ENCODE data around the gene FOXN3.

The FOXN3 gene

DNA sequence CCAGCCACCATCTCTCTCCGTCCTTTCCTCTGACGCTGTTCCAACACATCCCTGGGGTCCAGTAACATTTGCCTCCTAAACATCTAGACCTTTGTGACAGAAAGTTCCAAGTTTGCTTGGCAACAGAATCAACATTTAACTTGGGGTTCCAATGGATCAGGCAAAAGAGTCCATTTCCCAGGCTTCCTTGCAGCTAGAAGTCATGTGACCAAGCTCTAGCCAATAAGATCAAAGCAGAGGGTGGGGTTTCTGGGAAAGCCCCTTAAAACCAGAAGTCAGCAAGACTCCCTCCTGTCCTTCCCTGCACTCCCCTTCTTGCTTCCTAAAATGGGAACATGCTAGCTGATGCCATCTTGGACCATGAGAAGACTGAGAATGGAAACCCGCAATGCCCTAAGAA lies 14.7 kb downstream of the FOXN3 start:
- Histone ChIP-seq H3K27me3 (replicated peaks) (no peaks in the 10 kb centered on the region), H3K27ac (no peak overlapping the region), H3K36me3 (replicated peaks) (no peaks in the 10 kb centered on the region), H3K4me3 (ENCODE audit: low read depth, low read length) (no peak overlapping the region)
- no peak for DNase-seq
- TF ChIP-seq, protein P1, sequence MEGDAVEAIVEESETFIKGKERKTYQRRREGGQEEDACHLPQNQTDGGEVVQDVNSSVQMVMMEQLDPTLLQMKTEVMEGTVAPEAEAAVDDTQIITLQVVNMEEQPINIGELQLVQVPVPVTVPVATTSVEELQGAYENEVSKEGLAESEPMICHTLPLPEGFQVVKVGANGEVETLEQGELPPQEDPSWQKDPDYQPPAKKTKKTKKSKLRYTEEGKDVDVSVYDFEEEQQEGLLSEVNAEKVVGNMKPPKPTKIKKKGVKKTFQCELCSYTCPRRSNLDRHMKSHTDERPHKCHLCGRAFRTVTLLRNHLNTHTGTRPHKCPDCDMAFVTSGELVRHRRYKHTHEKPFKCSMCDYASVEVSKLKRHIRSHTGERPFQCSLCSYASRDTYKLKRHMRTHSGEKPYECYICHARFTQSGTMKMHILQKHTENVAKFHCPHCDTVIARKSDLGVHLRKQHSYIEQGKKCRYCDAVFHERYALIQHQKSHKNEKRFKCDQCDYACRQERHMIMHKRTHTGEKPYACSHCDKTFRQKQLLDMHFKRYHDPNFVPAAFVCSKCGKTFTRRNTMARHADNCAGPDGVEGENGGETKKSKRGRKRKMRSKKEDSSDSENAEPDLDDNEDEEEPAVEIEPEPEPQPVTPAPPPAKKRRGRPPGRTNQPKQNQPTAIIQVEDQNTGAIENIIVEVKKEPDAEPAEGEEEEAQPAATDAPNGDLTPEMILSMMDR (IDR thresholded peaks at IDR 0.05; ENCODE audit: low read depth, low read length, missing control alignments): no peak
- in situ Hi-C loops (cut with HindIII; ENCODE audit: low pct_ligation_motif_present, low sequenced_read_pairs): no loop called here

DNA sequence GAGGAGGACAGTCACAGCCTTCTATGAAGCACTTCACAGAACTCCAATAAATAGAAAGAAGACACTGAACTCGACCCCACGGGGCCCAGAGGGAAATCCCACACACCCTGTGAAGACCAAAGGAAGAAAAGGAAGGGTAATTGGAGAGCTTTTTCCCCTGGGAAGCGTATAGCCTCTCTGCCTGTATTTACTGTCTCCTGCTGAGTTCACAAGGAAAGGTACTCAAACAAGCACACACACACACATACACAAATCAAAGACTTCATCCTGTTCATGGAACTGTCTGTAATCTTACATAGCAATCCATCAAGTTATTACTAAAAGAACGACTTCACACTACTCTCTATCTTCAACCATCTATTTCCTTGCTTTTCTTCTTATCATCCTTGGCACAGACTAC lies 15.3 kb downstream of the FOXN3 start:
- TF ChIP-seq, protein P1 (IDR thresholded peaks at IDR 0.05; ENCODE audit: low read depth, low read length, missing control alignments): no peak
- H3K36me3 ChIP-seq (replicated peaks): no peaks in the 10 kb centered on the region
- in situ Hi-C loops (cut with HindIII; ENCODE audit: low pct_ligation_motif_present, low sequenced_read_pairs): no loop called here
- H3K27me3 ChIP-seq (replicated peaks): no peaks in the 10 kb centered on the region
- no peak overlapping the region for H3K27ac ChIP-seq
- DNase-seq: no peak
- H3K4me3 ChIP-seq (ENCODE audit: low read depth, low read length): no peak overlapping the region

DNA sequence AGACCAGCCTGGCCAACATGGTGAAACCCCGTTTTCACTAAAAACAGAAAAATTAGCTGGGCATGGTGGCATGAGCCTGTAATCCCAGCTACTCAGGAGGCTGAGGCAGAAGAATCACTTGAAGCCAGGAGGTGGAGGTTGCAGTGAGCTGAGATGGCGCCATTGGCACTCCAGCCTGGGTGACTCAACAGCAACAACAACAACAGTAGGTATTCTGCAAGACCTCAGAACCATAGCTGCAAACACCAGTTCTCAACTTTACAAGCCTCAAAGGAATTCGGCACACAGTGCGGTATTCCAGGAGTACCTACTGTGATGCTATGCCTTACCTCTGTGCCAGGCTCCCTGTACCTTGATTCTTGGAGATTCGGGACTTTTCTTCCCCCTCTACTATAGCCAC lies 15.8 kb downstream of the FOXN3 start:
- no peak overlapping the region for H3K27ac ChIP-seq
- no peaks in the 10 kb centered on the region for H3K36me3 ChIP-seq (replicated peaks)
- DNase-seq: no peak
- H3K4me3 ChIP-seq (ENCODE audit: low read depth, low read length): no peak overlapping the region
- H3K27me3 ChIP-seq (replicated peaks): no peaks in the 10 kb centered on the region
- in situ Hi-C loops (cut with HindIII; ENCODE audit: low pct_ligation_motif_present, low sequenced_read_pairs): no loop called here
- TF ChIP-seq, protein P1 (IDR thresholded peaks at IDR 0.05; ENCODE audit: low read depth, low read length, missing control alignments): no peak

DNA sequence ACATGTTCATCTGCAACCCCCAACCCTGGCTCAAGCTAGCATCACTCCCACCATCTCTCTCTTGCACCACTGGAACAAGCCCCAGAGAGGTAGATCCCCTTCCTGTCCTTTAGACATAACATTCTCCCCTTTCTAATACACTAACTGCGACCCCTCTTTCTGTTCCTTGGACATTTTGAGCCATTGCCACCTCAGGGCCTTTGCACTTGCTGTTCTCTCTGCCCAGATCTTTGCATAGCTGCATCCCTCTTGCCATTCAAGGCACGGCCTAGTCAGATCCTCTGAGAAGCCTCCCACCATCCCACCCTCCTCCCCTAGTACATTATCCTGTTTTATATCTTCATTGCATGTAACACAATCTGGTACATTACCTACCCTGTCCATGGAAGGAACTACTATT lies 16.5 kb downstream of the FOXN3 start:
- no peaks in the 10 kb centered on the region for H3K27me3 ChIP-seq (replicated peaks)
- H3K27ac ChIP-seq: no peak overlapping the region
- no peak for DNase-seq
- no peak overlapping the region for H3K4me3 ChIP-seq (ENCODE audit: low read depth, low read length)
- no peaks in the 10 kb centered on the region for H3K36me3 ChIP-seq (replicated peaks)
- in situ Hi-C loops (cut with HindIII; ENCODE audit: low pct_ligation_motif_present, low sequenced_read_pairs): no loop called here
- TF ChIP-seq, protein P1 (IDR thresholded peaks at IDR 0.05; ENCODE audit: low read depth, low read length, missing control alignments): no peak

DNA sequence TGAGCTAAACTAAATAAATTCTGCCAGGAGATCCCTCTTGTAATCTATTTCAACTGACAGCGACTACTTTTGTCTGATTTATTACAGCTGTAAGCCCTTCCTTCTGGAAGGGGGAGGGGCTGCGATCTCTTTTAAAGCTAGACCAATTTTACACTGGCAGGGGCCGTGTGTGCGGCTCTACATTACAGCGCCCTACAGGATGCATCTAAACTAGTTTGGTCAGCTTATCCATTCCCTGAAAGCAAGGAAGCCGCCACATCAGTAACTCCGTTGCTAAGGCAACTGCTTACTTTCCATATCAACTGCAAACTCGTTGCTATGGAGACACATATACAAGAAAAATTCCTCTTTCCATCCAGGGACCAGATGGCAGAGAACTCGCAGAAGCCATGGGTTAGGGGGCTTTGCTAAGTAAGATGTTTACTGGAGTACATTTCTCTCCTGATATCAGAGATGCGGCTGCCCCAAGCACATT lies 17.4 kb downstream of the FOXN3 start:
- TF ChIP-seq, protein P1 (IDR thresholded peaks at IDR 0.05; ENCODE audit: low read depth, low read length, missing control alignments): no peak
- H3K4me3 ChIP-seq (ENCODE audit: low read depth, low read length): no peak overlapping the region
- H3K27ac ChIP-seq: peak overlapping the region; percentile 11
- in situ Hi-C loops (cut with HindIII; ENCODE audit: low pct_ligation_motif_present, low sequenced_read_pairs): no loop called here
- H3K27me3 ChIP-seq (replicated peaks): no peaks in the 10 kb centered on the region
- DNase-seq: peak; percentile 92
- no peaks in the 10 kb centered on the region for H3K36me3 ChIP-seq (replicated peaks)

DNA sequence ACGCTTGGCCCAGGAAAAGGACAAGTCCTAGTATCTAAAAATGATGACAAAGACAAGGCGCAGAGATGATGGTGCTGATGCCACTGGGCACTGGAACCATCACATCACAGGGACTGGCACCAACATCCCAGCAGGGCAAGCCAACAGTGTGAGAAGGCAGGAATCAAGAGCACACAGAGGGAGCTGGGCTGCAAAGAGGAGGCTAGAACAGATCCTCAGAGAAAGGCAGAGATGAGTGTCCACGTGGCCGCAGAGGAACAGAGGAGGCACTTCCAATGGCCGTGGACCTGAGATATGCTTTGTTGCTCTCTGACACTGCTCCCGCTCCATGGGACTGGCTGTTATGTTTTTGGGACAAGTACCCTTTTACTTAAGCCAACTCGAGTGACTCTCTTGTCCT lies 17.9 kb downstream of the FOXN3 start:
- no peak for DNase-seq
- no peaks in the 10 kb centered on the region for H3K27me3 ChIP-seq (replicated peaks)
- H3K36me3 ChIP-seq (replicated peaks): no peaks in the 10 kb centered on the region
- H3K27ac ChIP-seq: peak overlapping the region; percentile 11
- TF ChIP-seq, protein P1 (IDR thresholded peaks at IDR 0.05; ENCODE audit: low read depth, low read length, missing control alignments): no peak
- in situ Hi-C loops (cut with HindIII; ENCODE audit: low pct_ligation_motif_present, low sequenced_read_pairs): no loop called here
- no peak overlapping the region for H3K4me3 ChIP-seq (ENCODE audit: low read depth, low read length)
